Hair follicular keratinocyte (primary cell): ENCODE results near the gene CASQ2. TPM values are rescaled to one million over a fixed set of nuclear protein-coding genes. Genes with fewer than 3 reads are reported as not detected.

ENCODE experiments used
- total RNA-seq: library from RNA; depleted of rRNA; stranded (reverse); fragments of >200 nt; gene quantifications from 2 replicates; pipeline ENCODE4 v1.2.3, GENCODE V29; 2015

Gene CASQ2
- not detected in 2 replicates for total RNA-seq

DNA sequence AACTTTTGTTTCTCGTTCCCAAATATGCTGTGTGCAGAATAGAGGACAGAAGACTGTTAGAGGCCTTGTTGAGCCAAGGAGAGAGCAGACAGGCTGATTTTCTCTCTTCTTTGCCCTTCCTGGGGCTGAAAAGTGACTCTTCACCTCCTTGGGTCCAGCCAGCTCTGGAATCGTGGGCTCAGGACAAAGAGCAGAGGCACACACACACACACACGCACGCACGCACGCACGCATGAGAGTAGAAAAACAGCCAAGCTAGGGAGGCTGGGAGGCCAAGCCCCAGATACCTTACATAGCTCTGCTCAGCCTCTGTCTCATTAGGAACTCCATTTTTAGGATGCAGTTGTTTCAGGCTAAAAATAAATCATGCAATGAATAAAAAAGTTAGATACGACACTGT, at the start of gene CASQ2:
Gene CASQ2, minus strand, starts transcription at position 166 of the 400 bp plus-strand sequence. CDS start 173 bp downstream, outside the sequence.

Other genes with a start within 250 kb of the CASQ2 start
- 15.6 and 18.0 TPM in 2 replicates for gene VANGL1, start 126.7 kb downstream of the CASQ2 start, total RNA-seq
- gene NHLH2, start 72.4 kb upstream of the CASQ2 start, total RNA-seq, result 0.04 and 0.16 TPM in 2 replicates
- gene SLC22A15, start 207.8 kb upstream of the CASQ2 start, total RNA-seq, result 5.2 and 11.8 TPM in 2 replicates